NOMO-1 treated with DMSO at 0.1 percent for 48 hours (cell line): ENCODE data around the gene ZC3HAV1L.
"Not testable (repeated sequence)": the region's sequence is repeated elsewhere in the genome, so short reads cannot be mapped to it uniquely, and the experiment has no call there.

Experiments
- DNase-seq: peaks from one replicate; lab custom pipeline; 2025; ENCODE audit not compliant: unreplicated experiment; lab: John Stamatoyannopoulos, UW

ZC3HAV1L gene

DNA sequence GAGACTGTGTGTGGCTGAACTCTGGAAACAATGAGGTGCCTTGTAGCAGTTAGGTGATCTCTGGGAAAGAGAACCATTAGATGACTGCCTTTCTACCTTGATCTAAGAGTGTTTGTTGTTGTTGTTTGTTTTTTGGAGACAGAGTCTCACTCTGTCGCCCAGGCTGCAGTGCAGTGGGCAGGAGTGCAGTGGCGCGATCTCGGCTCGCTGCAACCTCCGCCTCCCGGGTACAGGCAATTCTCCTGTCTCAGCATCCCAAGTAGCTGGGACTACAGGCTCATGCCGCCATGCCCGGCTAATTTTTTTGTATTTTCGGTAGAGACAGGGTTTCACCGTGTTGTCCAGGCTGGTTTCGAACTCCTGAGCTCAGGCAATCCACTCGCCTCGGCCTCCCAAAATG is 18.8 kb upstream of the ZC3HAV1L start:
- not testable (repeated sequence) for DNase-seq

DNA sequence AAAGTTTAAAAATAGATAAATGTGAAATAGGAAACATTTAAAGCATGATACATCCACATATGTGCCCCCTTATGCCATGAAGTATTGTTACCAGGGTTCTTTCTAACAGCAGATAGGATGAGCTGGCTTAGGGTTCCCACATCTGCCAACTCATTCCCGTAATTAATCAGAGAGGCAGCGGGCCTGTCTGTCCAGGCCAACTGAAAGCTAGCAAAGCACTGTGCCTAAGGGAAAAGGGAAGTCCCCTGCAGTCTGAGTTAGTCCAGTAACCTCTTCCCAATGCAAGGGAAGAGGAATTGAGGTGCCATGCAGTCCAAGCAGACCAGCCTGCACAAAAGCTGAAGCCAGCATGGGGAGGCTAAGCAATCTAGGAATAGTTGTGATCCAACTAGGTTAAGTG is 18.3 kb upstream of the ZC3HAV1L start:
- DNase-seq, result no peak

DNA sequence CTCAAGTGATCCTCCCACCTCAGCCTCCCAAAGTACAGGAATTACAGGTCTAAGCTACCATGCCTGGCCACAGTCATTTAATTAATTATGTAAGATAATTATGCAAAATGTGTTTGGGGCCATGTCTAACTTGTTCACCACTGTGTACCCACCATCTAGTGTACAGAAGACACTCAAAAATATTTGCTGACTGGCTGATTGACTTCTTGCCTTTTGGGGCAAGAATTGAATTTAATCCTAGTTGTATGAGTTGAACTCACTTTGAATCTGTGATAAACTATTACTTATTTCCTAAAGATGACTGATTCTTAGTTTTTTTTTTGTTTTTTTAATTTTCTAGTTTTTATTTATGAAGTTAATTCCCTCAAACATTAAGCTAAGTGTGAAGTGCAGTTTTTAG is 15.8 kb upstream of the ZC3HAV1L start:
- no peak for DNase-seq

DNA sequence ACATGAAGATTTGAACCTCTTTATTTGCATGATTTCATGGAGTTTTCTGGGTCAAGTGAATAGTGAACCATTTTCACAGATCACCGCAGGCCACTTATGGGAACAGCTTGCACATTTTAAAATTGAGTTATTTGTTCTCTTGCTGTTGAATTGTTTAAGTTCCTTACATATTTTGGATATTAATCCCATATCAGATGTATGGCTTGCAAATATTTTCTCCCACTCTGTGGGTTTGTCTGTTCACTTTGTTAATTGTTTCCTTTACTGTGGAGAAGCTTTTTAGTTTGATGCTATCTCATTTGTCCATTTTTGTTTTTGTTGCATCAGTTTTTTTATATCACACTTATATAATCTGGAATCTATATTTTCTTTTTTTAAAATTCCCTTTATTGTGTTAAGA is 14.1 kb upstream of the ZC3HAV1L start:
- DNase-seq, result no peak

DNA sequence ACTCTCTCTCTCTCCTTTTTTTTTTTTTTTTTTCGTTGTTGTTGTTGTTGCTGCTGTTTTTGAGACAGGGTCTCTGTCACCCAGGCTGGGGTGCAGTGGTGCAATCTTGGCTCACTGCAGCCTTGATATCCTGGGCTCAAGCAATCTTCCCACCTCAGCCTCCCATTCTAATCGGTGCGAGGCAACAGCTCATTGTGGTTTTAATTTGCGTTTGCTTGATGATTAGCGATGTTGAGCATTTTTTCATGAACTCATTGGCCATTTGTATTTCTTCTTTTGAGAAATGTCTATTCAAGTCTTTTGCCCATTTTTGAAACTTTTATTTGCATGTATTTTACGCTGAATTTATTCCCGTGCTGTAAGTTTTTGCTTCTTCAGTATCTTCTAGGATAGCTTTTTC is 13.3 kb upstream of the ZC3HAV1L start:
- DNase-seq, result no peak

DNA sequence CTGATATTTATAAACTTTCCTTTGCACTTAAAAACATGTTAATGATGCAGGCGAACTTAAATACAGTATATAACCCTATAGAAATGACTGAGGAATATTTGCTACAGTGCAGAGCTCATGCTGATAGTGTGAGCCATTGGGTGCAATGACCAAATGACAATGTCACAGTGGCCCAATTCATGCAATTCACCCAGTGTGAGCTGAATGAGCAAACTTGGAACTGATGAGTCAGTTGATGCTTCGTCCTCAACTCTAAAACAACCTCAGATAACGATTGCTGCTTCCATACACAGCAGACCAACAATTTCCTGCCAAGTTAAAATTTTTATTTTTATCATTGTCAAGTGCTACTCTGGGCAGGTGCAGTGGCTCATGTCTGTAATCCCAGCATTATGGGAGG is 12.1 kb upstream of the ZC3HAV1L start:
- DNase-seq, result no peak

DNA sequence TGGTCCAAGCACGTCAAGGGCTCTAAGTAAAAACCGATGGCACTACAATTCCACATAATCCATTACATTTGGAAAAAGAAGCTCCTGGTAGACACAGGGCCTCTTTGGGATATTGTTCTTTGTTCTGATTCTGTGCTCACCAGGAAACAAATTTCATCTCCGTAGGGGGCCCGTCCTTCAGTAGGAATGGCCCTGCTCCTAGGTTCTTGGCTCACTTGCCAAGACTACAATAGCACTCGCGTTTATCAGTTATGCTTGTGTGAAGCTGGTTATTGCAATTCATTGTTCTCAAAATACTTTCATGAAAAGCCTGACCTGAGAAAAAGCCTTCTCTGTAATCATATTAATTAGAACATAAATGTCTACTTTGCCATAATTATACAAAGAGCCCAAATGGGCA is 10.3 kb upstream of the ZC3HAV1L start:
- no peak for DNase-seq

DNA sequence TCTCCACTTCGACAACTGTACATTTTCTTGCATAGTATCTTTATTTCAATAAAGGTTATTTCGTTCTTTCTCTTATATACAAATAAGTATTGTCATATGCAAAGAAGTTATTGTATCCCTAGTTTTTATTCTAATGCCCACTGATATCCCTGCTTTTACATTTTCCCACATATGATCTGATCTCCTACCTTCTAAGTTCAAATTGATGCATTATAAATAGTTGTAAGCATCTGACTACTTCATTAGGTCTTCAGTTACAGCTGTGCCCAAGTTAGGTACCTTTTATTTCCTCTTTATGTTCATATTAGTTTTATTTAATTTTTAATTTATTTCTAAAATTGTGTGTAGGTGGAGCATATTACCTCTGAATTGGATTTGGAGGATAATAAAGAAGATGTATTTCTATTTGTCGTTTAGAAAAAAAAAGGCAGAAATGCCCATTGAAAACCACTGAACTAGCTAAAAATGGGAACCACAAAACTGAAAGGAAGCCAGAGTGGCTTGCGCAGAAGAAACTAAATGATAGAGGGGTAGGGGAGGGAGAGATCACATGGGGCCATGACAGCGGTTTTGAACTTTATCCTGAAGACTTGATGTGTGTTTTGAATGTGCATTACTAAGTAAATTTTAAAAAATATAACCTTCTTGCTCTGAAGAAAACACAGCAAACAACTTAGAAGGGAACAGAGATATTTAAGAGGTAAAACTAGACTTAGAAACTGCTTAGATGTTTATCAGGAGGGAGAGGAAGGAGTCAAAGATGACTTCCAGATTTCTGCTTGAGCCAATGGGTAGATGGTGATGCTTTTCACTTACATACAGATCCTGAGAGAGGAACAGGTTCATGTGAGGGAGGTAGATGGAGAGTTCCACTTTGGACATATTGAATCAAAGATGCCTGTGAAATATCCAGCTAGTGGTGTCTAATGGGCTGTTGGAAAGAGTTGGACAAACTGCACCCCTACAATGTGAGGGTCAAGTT is 9.3 kb upstream of the ZC3HAV1L start:
- DNase-seq, result peak; percentile 18

DNA sequence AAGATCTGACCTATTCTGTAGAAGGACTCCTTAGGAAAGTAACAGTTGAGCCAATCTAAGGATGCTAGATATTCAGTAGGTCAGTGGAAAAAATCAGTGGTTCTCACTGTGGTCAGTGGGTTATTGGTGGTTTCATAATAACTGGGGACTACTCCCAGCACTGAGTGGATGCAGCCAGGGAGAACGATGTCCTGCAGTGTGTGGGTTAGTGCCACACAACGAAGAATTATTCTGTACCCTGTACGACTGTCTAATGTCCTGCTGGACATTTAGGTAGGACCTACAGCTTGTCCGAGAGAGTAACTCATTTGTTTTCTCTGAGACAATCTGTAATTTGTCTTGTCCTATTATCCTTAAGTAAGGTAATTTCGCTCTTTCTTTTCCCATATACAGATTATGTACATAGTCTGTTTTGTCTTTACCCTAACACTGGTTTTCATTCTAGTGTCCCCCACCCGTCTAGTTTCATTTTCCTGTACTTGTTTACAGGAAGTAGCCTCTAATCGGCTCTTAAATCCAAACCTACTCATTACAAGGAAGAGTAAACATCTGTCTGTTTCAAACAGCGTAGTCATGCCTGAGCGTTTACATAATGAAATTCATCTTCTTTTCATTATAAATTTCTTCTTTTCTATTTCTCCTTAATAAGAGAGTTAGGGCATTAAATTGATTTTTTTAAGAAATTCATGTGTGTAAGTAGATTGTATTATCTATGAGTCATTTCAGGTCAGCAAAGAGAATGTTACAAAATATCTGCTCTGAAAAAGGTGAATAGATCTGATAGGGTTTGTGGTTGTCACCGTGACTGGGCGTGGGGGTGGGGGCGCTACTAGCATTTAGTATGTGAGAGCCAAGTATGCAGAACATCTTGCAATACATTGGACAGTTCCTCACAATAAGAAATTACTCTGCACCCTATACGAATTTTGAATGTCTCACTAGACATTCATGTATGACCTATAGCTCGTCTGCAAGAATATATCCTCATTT is 8.3 kb upstream of the ZC3HAV1L start:
- DNase-seq, result peak; percentile 6

DNA sequence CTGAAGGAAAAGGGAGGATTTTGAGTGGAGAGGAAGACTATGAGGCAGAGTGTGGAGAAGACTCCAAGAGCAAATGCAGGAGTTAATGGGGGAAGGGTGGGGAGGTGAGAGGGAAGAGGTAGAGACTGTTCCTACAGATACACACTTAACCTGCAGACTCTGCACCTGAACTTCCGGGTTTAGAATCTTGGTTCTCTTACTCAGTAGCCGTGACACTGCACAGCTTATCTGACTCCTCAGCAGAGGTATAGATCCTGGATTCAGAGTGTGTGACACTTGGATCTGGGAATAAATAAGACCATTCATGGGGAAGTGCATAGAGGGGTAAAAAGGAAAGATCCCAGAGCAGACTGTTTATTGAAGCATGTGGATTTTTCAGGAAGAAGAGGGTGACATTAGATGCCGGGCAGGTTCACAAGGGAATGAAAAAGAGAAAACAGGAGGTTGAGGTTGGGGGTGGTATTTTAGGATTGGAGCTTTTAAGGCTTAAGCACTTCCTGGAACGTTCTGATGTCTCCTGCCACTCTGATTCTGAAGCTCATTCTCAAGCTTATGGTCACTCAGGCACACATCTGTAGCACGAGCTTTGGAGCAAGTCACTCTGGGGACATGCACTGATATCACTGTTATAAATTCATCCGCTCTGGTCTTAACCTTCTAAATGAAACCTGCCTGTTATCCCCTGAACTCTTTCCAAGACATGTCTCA is 5.7 kb upstream of the ZC3HAV1L start:
- DNase-seq, result no peak

DNA sequence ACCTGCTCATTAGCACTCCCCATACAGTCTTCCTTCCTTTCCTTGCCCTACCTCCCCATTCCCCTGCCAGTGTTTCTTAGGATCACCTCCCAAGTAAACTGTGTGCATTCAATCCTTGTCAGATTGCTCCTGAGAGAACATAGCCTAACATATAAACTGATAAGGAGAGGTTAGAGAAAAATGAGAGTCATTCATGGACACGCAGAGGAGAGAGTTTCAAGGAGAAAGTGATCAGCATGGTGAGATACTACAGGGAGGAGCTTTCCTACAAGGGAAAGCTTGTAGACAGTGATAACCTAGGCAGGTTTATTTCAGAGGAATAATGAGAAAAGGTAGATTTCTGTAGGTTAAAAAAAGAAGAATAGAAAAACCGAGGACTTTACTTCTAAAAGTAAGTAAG is 2.8 kb upstream of the ZC3HAV1L start:
- no peak for DNase-seq

DNA sequence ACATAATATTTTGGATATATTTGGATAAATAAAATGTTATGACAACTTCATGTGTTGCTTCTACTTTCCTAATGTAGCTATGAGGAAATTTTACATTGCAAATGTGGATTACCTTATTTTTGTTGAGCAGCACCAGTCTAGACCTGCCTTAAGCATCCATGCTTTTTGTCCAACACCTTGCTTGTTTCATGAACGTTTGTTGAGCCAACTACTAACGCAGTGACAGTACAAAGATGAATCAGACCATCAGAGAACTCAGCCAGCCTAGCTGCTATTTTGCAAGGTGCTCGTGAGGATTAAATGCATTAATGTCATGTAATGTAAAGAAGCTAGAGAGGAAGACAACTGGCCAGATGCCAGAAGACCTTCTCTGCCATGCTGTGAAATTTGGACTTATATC is 1.1 kb upstream of the ZC3HAV1L start:
- DNase-seq, result no peak

DNA sequence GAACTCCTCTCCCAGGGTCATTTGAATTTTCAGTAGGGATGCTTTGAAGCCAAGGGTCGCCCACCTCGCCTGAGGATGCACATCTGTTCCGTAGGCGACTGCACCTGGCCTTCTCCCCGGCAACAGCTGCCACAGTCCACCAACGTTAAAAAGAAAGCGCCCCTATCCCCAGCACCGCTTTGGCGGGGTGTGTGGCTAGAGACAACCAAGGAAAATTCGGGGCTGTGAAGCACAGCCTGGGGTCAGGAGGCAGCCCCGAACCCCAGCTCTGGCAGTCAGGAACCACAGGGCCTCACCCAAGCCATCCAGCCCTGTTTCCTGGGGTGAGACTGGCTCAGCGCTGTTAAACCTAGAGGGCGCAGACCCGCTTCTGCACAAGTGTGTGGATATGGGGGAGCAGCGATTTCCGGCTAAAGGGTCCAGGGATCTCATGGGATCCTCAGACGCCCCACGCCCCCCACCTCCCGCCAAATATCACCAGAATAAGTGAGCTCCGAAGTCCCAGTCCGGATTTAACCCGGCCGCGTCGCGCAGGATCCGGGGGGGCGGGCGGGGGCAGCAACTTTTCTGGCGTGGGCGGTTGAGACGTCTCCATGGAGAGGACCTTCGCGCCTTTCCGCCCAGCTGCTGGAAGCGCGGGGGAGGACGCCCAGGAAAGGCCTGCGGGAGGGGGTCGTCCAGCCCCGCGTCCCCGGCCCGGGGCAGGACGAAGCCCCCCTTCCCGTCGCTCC is 822 bp downstream of the ZC3HAV1L start:
- no peak for DNase-seq

DNA sequence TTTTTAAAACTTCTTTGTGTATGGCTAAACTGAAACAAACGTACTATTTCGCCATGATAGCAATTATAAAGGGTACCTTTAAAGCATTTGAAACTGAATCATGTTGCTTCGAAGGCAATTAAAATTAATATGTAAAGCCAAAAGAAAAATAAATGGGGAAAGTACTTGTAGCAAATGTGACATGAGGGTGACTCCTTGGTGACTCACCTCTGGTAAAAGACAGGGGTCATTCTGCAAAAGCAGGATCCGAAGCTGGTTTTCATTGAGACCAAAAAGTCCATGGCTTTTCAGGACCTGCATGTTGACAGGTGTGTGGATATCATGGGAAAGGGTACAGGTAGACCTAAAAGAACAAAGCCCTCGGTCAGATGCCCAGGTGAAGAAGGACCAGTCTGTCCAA is 1.5 kb downstream of the ZC3HAV1L start:
- no peak for DNase-seq

DNA sequence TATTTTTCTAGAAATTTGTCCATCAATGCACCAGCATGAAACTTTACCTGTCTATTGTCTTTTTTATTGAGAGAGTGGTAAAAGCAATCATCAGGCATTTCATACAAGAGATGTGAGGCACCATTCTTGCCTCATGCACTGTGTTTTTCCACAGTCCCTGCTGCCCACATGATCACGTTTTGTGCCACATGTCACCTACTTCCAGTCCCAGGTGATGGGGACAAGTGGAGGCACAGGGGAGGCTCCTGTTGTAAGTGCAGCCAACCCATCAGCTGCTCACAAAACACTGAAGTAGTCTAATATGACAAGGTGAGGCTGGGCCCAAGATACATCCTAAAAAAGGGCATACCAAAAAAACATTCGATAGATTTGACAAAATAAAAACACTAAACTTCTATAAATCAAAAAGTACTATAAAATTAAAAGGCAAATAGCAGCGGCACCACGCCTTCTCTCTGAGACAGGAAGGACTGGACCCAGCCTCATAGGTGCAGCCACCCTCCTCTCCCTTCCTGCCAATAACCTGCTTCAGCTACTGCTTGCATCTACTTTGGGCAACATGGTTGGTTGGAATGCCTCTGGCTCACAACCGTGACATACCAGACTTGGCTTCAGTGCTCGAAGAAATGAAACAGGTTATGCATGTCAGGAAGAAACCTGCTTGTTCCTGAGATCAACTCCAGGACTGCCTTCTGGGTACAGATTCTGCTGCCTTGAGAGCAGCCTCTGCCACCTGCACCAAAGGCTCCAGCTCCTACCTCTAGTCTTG is 2.3 kb downstream of the ZC3HAV1L start:
- DNase-seq, result no peak

DNA sequence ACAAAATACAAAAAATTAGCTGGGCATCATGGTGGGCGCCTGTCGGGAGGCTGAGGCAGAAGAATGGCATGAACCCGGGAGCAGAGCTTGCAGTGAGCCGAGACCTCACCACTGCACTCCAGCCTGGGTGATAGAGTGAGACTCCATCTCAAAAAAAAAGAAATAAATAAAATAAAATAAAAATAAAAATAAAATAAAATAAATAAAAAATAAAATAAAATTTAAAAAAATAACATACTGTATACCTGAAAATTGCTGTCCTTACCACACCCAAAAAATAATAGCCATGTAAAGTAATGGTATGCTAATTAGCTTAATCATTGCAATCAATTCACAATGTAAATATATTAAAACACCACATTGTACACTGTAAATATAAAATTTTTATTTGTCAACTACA is 3.4 kb downstream of the ZC3HAV1L start:
- no peak for DNase-seq

DNA sequence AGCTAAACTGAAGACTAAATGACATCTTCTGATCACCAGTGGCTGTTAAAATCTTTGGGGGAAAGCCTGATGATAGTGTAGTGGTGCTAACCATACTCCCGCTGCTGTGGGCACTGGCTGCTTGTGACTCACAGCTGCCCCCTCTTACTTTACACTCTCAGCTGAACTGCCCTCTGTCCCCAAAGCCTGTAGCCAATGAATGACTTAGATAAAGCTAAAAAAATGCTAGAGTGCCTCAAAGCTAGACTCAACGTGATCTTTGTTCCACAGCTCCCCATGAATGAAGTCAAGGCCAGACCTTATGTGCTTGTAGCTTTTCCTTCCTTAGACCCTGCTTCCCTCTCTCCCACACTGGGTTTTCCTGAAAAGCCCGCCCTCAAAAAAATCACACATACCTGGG is 6.5 kb downstream of the ZC3HAV1L start:
- no peak for DNase-seq

DNA sequence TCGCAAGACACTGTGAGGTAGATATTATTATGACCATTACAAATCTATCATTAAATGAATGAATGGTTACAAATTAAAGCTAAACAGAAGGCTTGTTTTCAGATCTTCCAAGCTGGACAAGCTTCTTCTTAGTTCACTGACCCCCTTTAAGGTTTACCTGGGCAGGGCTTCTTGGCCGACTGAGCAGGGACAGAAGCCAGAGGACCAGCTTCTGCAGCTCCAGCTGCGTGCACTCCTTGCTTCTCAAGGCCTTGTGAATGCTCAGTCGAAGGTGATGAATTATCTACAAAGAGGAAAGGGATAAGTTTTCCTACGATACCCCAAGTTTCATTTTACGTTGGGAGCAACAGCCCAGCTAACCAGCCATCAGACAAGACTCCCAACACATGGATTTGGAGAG is 9.3 kb downstream of the ZC3HAV1L start:
- no peak for DNase-seq

DNA sequence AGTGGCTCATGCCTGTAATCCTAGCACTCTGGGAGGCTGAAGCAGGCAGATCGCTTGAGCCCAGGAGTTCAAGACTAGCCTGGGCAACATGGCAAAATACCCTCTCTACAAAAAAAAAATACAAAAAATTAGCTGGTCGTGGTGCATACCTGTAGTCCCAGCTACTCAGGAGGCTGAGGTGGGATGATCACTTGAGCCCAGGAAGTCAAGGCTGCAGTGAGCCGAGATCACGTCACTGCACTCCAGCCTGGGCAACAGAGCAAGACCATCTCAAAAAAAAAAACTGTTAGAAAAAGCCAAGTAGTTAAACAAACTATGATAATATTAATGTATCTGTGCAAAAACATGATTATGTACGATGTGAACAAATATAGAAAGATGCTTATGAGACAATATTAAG is 10.0 kb downstream of the ZC3HAV1L start:
- not testable (repeated sequence) for DNase-seq

DNA sequence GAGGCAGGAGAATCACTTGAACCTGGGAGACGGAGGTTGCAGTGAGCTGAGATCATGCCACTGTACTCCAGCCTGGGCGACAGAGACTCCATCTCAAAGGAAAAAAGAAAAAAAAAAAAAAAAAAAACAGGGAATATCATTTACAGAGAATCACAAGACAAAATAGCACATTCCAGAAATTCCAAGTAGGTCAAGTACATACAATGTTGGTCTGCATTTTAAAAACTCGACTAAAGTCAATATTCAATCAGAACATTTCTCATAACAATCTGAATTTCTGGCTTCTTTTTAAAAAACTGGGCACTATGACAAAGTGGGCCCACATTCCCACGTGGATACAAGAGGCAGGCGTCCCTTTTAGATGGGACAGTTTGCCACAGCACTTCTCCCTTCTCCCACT is 12.8 kb downstream of the ZC3HAV1L start:
- no peak for DNase-seq
